Activated T-cell treated with anti-CD3 and anti-CD28 coated beads for 24 hours (primary cell): ENCODE measurements around the gene HOXB6.

ENCODE experiments used
- DNase-seq: peaks from one replicate; pipeline ENCODE4 v3.0.0-alpha.2; 2020; ENCODE audit warnings: low read depth

Gene HOXB6

DNA sequence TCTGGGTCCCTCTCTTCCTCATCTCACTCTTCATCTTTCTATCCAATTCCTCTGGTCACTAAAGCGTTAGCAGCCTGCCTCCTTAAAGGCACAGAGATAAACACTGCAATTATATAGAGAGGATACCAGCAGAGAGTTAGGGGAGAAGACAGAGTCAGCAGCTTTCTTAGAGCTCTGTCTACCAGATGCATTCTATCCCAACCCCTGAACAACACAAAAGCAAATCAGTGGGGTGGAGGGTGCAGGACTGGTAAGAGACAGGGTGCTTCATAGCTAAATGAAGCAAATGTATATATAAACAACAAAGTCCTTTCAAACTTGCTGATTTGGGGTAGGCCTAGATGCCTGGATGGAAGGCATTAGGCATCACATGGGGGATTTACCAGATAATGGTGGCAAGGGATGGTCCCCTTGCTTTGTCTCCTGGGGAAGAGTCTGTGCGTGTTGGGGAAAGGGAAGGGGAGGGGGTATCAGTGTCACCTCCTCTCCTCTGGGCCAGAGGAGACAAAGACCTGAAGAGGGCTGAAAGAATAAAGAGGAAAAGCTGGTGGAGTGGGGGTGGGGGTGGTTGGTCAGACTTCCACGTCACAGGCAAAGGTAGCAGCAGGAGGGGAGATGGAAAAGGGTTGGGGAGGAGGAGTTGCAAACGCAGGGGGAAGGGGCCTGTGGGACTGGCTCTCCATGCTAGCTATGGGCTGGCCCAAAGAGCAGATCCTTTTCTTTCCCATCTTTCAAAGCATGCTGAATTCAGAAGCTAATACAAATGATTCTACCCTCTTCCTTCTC, 38.7 kb downstream of the HOXB6 start:
- no peak for DNase-seq

DNA sequence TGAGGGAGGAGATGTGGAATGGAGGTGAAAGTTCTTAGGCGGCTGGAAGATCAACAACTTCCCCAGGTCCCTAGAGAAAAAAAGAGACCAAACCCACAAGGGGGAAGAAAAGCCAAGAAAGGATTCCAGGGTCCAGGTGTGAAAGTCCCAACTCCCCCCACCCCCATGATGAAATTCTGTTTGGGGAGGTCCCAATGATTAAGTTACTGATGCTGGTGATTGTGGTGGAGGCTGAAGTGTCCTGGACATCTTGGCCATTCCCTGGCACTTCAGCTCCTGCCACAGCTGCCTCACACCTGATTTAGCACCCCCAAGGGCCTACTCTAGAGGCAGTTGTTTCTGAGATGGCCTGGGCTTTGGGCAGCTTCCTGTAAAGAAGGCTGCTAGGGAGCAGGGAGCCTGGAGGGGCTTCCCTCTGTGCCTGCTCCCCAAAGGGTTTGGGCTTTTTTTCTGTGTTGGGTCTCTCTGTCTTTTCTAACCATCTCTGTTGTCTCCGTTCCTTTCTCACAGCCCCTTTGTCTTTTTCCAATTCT, 39.7 kb downstream of the HOXB6 start:
- DNase-seq: no peak

DNA sequence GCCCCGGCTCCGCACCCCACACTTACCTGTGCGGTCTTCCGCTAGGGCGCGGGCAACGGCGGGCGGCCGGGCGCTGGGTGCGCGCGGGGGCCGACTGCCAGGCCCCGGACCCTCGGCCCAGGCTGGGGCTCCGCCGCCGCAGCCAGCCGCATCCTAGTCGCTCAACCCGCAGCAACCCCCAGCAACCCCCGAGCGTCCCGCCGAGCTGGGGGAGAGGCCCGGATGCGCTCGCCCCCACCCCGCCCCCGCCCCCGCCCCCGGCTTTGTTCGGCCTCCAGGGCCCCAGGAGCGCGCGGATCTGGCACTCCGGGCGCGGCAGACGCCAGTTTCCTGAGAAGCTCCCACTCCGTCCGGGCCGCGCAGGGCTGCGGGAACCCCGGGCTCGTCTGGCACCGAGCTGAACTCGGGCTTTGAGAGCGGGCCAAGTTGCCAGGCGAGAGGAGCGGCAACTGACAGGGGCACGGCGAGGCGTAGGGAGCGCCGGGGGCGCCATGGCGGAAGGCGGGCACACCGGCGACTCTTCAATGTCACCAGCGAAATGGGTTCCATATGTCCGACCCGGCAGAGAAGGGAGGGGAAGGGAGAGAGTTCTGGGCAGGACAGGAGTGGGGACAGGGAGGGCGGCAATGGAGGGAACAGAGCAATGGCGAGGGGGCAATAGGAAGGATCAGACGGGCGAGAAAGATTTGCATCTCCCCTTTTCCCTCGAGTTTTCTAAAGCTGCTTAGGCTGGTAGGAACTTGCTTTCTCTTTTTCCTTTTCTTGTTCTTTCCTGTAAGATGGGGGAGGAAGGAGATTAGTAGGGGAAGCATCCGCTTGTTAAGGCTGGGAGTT, 40.4 kb downstream of the HOXB6 start:
- no peak for DNase-seq

DNA sequence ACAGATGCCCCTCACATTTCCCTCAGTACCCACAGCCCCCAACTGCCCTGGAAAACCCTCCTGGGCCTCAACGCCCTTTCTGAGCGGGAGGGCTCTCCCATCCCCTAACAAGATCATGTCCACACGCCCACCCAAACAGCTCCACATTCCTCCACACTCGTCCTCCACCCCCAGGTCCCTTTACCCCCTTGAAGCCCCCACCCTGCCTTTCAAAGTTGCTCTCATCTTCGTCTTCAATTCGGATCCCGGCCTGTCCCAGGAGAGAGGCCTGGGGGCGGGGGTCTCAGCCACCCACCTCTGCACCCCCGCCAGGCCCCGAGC, 41.0 kb downstream of the HOXB6 start:
- DNase-seq: no peak

DNA sequence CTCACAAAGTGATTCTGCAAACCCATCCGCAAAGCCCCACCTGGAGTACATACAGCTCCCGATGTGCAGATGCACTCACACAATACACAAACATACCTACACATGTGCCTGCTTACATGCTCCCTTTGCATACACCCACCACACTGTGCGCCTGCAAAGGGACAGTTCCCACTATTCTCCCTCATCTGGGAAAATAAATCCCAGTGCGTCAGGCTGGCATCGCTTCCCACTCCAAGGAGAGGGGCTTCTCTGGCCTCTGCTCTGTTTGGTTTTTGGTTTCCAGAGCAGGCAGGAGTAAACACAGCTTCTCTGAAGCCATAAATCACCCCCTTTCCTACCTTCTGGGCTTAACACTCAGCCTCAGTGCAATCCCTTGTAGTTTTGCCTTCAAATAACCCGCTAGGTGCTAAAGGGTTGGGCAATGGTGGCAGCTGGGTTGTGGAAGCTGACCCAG, 41.4 kb downstream of the HOXB6 start:
- no peak for DNase-seq

DNA sequence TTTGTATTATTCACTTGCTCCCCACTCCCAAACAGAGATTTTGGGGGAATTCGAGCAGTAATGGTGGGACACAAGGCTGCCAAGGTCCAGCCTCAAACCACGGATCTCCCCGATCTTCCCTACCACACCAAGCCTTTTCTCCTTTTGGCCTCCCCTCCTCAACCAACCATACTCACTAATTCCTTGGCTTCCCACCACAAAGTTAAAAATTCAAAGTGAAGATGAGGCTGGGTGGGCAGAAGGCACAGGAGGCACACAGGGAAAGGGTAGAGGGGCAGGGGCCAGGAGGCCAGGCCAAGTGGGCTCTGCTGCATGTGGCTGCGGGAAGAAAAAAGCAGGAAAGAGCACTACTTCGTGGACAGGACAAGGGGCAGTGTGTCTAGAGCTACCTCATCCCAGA, 41.9 kb downstream of the HOXB6 start:
- DNase-seq: no peak

DNA sequence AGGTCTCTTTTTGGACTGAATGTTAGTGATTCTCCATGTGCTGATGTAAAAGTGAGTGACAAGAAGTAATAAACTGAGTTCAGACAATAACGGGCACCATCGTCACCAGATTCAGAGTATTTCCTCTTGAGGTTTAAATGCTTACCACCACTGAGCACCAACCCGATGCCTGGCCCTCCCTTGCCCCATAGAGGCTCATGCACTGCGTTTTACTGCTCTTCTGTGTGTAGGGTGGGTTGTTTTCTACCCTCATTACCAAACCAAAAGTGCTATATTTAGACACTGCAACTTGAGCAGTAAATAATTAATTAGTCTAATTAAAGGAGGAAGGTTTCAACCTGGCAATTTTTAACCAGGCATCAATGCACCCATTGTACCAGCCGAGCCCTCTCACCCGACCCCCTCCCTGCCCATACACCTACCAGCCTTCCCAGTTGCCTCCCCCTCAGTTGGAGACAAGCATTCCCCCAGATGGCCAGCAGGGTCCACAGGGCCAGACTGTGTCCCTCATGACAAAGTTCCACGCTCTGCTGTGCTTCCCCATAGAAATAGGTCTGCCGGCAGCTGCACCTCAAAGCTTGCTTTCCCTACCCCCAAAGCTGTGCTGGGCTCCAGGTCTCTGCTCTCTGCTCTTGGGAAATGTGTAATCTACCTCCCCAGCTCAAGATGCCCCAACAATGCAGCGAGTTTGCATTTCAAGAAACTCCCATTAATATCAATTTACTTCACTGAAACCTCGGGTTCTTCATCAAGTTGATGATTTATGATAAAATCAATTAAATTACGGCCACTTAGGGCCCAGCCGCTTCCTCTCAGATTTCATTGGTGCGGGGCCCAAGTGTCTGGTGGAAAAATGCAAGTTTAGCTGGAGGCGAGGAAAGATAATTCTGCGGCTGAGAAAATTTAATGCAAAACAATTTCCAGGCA, 42.6 kb downstream of the HOXB6 start:
- DNase-seq: no peak

DNA sequence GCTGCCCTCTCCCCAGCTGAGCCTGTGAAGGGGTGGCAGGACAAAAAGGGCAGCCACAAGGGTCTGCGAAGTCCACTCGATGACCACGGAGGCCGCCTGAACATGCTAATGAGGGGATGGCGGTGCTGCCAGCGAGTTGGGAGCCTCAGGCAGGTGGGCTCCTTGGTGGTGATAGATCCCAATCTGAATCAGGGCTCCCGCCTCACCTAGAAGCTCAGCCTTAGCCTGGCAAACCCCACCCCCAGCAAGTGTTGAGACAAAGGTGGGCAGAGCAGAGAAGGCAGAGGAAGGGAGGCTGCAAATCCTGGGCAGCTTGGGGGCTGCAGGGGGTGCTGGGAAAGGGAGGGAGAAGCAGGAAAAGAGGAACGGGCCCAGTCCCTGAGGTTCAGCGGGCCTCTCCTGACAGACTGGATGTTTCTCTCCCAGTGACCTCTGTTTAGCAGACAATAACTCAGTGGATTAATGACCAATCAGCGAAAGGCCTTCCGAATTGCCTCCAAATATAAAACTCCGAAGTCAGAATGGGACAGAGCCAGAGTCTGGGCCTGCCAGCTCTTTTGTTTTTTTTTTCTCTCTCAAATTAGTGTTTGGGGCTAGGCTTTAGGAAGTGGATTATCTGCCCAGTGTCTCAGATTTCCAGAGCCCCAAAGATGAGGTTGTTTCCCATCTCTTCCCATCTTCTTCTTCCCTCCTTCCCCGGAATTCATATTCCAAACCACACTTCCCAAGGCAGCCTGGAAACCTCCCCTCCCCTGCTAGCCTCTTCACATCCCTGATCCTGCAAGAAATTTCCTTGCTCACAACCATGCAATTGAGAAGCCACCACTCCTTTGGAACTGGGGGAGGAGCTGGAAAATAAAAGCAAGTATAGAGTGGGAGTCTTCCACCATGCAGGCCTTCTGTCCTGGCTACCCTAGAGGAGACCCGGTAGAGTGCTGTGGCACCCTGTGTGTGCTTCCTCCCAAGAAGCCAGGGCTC, 44.7 kb downstream of the HOXB6 start:
- DNase-seq: no peak

DNA sequence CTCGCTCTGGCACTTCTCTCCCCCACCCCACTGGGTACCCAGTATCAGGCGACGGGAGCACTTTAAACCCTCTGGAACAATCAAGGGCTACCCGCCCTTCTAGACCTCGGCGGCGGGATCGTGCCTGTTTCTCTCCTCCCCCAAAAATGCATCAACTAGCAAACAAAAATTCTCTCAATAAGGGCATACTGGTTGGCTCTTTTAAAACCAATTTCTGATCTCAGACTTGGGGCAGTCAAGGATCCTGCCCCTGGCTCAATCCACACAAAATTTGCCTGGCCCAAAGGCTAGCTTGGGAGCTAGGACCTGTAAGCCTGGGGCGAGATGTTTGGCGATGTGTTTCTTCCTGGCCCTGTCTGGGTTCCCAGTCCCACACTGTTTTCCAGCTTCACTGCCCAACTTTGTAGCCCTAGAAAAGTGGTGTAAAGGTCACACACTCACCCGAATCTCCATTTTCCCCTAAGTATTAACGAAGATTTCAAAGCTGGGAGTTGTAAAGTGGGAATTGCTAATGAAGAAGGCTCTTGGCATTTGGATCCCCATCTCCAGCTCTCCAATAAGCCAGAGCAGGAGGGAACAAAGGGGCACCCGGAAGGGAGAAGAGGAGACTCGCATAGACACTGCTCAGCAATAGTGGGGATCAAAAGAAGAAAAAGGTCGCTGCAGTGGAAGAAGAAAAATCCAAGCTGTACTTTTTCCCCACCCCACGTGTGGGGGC, 45.5 kb downstream of the HOXB6 start:
- no peak for DNase-seq

DNA sequence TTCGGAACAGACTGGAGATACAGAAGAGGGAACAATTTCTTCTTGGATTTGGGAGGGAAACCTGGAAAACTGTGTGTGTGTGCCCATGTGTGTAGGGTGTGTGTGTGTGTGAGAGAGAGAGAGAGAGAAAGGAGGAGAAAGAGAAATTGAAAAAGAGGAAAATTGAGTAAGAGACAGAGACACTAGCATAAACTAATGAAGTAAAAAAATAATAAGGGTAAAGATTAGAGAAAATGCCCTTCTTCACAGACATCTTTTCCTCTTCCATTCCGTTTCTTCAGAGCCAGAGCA, 46.0 kb downstream of the HOXB6 start:
- no peak for DNase-seq

DNA sequence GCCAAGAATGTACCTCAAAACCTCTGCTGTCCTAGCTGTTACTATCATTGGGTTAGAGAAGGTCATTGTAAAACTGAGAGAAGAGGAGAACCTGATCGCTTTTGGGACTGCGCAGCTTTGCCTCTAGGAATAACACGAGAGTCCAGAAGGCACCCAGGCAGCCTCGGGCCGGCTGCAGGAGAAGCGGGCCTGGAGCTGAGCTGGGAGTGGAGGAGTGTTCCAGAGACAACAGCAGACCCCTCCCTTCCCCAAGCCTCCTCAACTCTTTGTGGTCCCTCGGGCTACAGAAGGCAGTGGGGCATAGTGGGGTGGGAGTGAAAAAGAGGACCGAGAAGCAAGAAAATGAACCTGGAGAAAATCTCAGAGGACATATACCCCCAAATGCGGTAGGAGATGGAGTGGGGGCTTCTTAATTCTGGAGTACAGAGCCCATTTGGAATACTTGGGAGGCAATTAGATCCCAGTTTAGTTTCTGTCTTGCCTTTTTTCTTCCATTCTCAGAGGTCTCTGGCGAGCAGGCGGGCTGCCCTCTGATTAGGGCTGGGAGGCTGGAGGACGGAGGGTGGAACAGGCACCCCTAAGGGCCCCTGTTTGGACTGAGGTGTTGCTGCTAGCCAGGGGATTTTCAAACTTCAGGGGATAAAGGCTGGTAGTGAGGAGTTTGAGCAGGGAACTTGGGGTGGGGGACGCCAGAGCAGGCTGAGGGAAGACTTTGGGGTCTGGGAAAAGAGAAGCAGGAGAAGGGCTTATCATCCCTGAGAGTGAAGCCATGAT, 46.5 kb downstream of the HOXB6 start:
- no peak for DNase-seq

DNA sequence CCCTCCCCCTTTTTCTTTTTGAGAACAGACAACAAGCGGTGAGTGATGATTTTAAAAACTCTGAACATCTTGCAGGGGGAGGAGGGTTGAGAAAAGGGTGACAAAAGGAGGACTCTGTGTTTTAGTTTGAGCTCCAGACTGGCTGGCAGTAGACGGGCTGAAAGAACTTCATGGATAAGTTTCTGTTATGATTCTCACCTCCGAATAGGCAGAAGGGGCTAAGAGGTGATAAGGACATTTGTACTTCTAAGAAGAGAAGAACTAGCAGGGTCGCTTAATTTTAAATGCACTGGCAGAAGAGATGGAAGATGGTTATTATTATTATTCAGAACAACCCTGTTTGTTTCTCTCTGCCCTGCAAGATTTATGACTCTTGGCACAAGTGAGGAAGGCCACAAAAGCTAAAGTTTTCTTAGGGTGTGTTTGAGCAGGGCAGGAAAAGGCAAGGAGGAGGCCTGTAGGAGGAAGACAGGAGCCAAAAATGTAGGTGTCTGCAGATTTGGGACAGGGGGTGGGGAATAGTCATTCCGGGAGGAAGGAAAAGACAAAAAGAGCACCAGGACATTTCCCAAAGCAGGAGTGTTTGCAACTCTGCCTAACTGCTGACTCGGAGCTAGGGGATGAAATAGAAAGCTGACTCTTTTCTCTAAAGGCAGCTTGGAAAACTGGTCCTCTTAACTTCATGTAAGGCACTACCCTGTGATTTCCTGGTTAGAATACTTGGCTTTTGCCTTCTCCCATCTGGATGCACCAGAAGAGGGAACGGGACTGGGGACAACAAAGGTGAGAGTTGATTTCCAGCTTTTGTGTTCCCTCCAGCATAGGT, 48.0 kb downstream of the HOXB6 start:
- DNase-seq: no peak

DNA sequence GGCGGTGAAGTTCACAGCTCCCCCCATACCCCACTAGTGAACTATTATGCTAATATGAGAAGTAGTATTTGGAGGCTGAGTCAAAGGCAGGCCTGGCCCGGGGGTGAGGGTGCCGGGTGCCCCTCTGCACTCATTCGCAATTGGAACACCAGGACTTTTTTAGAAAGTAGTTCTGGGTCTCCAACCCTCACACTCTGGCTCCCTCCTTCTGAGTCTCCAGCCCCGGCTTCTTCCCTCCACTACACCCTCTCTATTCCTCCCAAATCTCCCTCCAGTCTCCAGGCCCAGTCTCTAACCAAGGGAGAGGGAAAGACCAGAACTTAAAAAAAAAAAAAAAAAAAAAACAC, 48.6 kb downstream of the HOXB6 start:
- DNase-seq: no peak

DNA sequence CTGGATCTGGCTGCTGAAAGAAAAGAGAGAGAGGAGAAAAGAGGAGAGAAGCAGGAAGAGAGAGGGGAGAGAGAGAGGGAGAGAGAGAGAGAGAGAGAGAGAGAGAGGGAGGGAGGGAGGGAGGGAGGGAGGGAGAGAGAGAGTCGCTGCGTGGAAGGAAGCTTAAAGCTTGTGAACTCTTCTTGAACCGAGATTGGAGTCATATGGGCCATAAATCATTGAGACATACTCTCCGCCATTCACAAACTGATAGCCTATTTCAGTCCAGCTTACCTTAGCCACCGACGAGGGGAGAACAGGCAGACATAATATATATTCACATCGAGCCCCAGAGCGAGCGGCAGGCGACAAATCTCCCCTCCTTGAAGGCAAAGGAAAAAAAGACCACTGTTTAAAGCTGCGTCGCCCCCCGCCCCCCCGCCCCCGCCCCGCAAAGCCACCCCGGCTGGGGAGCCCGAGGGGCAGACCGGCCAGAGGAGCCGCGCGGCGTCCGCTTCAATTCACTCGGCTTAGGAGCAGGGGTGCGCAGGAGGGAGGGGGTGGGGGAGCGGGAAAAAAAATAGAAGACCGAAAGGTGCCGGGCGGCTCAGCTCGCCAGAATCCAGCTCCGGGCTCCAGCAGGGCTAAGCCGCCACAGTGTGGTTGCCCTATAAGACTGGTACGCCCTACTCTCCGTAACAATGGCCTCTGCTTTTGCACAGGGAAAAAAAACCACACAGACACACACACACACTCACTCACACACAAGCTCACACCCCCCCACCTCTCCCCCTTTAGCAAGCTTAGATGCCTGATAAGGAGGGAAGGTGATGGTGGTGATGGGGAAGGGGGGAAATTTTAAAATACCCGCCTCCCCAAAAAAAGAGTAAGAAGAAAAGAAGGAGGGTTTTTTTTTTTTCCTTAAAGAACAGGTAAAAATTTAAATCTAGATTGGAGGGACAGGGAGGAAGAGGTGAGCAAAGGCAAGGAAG, 49.2 kb downstream of the HOXB6 start:
- no peak for DNase-seq

DNA sequence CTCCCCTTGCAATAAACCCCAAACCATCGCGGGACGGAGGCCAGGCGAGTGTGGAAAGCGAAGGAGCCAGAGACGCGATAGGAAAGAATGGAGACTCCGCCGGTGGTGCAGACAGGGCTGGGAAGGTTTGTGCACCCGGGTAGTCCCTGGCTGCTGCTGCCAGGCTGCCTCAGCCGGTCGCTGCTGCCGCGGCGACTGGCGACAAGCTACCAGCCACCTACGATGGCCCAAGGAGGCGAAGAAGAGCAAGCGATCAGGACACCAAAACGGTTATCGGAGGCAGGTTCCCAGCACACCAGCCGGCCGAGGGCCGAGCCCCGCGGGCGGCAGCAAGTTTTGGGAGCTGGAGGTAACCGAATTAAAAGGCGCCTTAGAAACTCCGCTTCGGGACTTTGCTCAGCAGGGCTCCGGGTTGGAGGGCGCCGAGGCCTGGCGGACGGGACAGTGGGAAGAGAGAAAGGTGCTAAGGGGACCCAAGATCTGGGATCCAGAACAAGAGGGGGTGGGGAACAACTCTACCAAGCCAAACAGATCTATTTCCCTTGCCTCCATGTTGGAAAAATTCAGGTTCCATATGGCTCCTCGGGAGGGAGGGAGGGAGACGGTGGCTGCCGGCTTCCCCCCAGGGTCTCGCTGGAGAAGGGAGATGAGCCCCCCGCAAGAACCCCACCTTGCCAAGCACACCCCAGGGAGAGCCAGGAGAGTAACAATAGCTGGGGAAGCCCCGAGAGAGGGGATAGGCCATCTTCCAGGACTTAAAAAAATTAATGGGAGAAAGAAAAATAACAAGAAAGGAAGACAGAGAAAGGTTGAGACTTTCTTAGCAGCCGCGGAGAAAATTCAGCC, 50.2 kb downstream of the HOXB6 start:
- no peak for DNase-seq

DNA sequence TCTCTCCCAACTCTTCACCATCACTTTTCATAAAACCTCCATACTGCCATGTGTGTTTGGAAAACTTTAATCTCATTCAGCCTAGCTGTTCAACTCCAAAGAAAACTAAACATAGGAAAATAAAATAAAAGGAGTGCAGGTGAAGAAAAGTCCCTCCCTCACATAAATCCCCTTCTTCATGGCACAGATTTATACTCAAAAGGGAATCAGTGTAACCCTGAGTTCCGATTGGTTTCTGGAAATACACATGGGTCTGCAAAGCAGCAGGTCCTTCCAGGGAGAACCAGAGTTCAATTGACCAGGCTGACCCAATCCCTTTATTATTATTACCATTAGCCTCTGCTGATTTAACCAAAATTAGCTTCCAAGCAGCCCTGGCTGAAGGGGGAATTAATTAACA, 51.0 kb downstream of the HOXB6 start:
- DNase-seq: no peak

DNA sequence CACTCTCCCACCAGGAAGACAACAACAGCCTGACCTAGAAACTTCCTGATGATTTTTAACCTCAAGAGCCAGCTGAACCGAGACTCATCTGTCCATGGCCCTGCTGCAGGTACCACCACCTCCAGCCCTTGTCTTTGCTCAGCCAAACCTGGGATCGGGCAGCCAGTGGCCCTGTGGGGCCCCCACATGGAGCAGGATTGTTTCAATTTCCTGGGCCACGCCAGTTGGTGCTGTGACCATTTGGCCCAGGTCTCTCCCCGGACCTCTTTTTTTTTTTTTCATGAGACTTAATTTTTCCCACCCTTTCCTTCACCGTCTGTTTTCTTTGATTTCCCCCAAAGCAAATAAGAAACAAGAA, 51.6 kb downstream of the HOXB6 start:
- no peak for DNase-seq
